Measurements from ENCODE around the gene CA10.

The CA10 gene

DNA sequence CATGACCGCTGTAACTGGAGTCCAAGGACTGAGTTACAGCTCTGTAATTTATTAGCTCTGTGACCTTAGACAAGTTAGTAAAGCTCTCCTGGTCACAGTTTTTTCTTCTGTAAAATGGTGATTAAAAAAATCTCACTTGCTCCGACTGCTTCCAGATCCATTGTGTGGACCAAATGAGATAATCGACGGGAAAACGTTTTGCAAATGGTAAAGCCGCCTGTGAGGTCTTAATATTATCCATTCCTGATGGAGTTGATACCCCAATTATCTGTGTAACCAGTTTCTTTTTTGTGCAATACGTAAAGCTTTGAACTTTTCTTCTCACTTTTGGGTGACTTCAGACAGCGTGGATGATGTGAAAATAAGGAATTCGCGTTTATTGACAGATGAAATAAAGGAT is 475.2 kb downstream of the CA10 start:
- no peak for DNase-seq (ENCODE audit: low read depth in 2 of 2)

DNA sequence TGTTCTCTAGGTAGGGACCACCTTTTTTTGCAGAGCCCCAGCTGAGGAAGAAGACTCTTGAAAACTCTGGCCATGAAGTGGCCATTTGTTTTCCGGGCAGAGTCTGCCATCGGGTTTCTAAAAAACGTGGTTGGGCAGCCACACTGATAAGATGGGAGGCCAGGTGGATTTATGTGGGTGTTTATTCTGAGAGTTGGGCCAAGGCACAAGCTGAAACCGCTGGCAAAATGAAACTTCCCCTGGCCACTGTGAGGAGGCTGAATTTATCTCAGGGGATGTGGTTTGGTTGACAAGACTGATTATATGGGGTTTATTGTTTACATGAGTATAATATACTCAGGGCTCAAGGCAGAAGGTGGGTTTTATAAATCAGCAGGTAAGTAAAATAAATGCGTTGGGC is 476.4 kb downstream of the CA10 start:
- no peak for DNase-seq (ENCODE audit: low read depth in 2 of 2)

GRCh38 chr17:51677875-51678274 is 480.6 kb downstream of the CA10 start:
- no peak for DNase-seq (ENCODE audit: low read depth in 2 of 2)

GRCh38 chr17:51676691-51677487 is 481.6 kb downstream of the CA10 start:
- no peak for DNase-seq (ENCODE audit: low read depth in 2 of 2)

- DNase-seq (ENCODE audit: low read depth in 2 of 2): no peak
Measured at GRCh38 chr17:51674579-51675255, 483.8 kb downstream of the CA10 start.

- no peak for DNase-seq (ENCODE audit: low read depth in 2 of 2)
Measured at GRCh38 chr17:51673070-51673469, 485.4 kb downstream of the CA10 start.

DNA sequence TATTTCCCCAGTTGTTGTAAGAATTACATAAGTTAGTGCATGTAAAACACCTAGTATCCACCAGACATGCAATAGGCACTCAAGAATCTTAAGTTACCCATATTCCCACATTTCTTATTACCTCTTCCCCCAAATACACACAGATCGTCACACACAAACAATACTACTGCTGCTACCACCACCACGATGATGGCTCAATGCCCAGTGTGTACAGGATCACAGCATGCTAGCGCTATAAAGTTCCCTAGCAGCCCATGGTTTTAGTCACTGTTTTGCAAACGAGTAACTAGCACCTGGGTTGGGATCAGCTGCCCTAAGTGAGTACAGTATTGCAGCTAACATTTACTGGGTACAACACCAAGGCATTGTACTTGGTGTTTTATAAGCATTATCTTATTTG is 486.4 kb downstream of the CA10 start:
- DNase-seq (ENCODE audit: low read depth in 2 of 2): no peak

GRCh38 chr17:51670899-51671298 is 487.6 kb downstream of the CA10 start:
- DNase-seq (ENCODE audit: low read depth in 2 of 2): no peak

DNA sequence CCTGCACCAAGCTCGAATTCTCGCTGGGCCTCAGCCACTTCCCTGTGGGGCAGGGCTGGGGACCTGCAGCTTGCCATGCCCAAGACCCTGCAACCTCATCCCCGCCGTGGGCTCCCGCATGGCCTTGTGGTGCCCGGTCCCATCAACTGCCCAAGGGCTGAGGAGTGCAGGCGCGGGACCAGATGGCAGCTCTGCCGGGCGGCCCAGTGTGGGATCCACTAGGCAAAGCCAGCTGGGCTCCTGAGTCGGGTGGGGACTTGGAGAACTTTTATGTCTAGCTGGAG is 489.6 kb downstream of the CA10 start:
- DNase-seq (ENCODE audit: low read depth in 2 of 2): no peak

- no peak for DNase-seq (ENCODE audit: low read depth in 2 of 2)
Measured at GRCh38 chr17:51668155-51668962, 490.2 kb downstream of the CA10 start.

DNA sequence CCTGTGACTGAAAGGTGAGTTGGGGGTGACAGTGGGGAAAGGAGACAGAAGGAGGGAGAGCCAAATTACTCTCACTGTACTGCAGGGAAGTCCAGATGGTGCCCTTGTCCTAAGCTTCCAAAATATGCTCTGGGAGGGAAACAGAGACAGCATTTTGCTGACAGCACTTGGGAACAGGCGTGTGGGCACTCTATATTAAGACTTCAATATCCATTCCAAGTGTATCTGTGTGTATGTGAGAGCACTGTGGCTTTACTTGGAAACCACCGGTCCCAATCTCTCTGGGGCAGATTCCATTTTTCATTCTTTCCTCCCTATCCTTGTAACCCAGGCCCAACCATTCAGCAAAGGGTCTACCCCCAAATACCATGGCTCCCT is 490.8 kb downstream of the CA10 start:
- DNase-seq (ENCODE audit: low read depth in 2 of 2): no peak

DNA sequence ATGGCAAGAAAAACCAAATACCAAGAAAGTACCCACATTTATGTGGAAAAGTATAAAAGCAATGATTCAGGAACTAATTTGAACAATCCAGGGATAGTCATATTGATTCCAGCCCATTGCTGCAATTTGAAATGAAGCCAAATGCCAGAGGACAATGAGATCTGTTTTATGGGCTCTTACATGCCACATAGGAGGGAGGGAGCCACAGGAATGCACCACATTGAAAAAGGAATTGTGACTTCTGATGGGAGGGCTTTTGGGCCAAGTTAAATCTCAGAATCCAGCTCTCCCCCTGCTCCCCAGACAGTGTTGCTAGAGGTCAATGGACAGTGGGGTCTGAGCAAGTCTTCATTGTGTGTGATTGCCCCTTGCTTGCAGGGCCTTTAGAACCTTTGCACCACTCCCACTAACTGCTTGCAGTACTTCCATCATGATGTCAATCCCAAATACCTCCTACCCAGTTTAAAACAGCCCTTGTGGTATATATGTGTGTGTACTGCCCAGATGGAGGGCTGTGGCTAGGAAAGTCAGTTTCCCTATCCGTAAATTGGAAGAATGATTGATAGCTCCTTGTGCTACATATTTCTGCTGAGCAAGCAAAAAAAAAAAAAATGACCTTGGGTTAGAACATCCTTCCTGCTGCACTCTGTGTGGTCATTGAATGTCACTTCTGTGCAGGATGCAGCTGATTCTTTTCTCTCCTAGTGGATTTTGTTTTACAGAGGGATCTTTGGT is 491.4 kb downstream of the CA10 start:
- no peak for DNase-seq (ENCODE audit: low read depth in 2 of 2)

DNA sequence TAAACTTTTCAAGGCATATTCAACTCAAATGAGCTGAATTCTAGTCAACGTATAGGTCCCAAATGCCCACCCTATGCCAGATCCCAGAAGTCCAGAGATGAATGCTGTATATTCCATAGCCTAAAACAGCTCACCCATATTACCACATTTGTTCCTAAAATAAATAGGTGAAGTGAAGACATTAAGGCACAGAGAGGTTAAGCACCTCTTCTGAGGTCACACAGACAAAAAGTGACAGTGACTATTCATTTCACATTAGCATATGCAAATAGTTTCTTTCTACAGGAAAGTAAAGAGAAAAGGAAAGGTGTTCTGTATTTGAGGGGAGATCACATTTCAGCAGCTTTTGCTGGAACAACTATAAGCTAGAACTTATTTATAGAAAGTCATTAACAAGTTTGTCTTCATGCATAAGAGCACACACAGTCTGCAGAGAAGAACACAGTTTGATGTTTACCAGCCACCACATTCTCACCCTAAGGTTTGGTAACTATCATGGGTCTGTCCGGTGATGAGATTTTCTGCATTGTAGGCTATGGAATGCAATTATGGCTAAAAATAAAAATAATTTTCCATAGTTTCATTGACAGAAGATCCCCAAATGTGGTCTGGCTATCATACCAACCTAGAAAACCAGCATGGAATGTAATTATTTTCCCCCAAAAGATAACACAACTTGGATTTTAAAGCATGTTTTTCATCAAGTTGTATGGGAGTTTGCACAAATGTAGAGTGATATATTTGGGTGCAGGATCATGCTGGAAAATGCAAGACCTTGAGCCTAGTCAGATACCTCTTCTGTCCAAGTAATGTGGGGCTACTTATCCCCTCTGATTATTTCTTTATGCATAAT is 496.1 kb downstream of the CA10 start:
- no peak for DNase-seq (ENCODE audit: low read depth in 2 of 2)

GRCh38 chr17:51661403-51661802 is 497.1 kb downstream of the CA10 start:
- DNase-seq (ENCODE audit: low read depth in 2 of 2): no peak

DNA sequence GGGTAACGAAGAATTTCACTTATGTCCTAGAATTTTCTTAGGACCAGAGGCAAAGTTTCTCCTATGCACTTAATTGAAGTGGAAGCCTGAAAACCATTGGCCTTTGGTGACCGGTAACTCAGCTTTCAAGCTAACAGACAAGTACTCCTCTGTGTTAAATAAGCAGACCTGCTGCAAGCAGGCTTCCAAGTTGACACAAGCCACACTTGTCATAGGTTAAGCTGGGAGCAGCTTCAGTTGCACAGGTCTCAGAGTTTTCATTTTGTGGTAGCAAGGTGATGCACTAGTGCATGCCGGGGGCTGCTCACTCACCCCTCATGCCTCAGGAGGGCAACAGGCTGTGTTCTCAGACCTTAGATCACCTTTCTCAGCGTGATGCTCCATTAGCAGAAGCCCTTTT is 498.2 kb downstream of the CA10 start:
- no peak for DNase-seq (ENCODE audit: low read depth in 2 of 2)

DNA sequence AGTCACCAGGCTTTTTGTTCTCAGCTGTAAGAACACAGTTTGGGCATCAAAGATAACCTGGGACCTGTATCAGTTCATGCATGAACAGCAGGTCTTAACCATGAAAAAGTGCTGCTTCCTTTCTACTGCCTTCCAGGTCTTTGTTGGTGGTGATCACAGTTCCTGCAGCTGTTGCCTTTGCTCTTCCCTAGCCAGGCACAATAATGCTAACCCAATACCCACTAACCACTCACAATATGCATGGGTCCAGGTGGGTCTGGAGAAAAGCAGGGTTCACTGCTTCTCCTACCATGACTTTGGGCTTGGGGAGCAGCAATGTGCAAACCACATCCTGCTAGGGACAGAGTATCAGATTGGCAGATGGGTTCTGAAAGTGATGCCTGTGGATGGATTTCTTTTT is 501.3 kb downstream of the CA10 start:
- no peak for DNase-seq (ENCODE audit: low read depth in 2 of 2)

GRCh38 chr17:51653878-51654277 is 504.6 kb downstream of the CA10 start:
- DNase-seq (ENCODE audit: low read depth in 2 of 2): no peak

DNA sequence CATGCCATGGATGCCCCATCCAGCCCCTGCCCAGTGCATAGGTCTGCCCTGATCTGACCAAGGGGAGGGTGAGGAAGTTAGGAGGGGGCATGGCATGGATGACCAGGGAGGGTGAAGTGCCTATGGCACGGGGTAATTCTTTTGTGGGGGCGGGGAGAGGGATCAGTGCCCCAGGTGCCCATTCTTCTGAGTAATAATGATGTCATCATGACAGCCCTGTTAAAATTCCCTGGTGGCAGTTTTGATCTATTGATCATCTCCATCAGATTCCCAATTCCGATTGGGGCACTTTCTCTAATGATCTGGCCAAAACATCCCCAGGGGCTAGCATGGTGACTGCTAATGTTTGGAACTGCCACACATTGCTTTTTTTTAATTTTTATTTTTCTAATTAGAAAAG is 506.0 kb downstream of the CA10 start:
- DNase-seq (ENCODE audit: low read depth in 2 of 2): no peak

- DNase-seq (ENCODE audit: low read depth in 2 of 2): no peak
Measured at GRCh38 chr17:51651513-51652298, 506.8 kb downstream of the CA10 start.

- no peak for DNase-seq (ENCODE audit: low read depth in 2 of 2)
Measured at GRCh38 chr17:51650772-51651171, 507.7 kb downstream of the CA10 start.

- DNase-seq (ENCODE audit: low read depth in 2 of 2): no peak
Measured at GRCh38 chr17:51650202-51650601, 508.3 kb downstream of the CA10 start.
